GM18868 (cell line): ENCODE data around the gene LUZP2.

Experiments
- ATAC-seq: cut with Tn5 transposase; IDR thresholded peaks from one replicate; pipeline ENCODE4 v1.9.1; 2021; ENCODE audit warnings: mild to moderate bottlenecking, moderate library complexity; ENCODE audit not compliant: unreplicated experiment

The LUZP2 gene

DNA sequence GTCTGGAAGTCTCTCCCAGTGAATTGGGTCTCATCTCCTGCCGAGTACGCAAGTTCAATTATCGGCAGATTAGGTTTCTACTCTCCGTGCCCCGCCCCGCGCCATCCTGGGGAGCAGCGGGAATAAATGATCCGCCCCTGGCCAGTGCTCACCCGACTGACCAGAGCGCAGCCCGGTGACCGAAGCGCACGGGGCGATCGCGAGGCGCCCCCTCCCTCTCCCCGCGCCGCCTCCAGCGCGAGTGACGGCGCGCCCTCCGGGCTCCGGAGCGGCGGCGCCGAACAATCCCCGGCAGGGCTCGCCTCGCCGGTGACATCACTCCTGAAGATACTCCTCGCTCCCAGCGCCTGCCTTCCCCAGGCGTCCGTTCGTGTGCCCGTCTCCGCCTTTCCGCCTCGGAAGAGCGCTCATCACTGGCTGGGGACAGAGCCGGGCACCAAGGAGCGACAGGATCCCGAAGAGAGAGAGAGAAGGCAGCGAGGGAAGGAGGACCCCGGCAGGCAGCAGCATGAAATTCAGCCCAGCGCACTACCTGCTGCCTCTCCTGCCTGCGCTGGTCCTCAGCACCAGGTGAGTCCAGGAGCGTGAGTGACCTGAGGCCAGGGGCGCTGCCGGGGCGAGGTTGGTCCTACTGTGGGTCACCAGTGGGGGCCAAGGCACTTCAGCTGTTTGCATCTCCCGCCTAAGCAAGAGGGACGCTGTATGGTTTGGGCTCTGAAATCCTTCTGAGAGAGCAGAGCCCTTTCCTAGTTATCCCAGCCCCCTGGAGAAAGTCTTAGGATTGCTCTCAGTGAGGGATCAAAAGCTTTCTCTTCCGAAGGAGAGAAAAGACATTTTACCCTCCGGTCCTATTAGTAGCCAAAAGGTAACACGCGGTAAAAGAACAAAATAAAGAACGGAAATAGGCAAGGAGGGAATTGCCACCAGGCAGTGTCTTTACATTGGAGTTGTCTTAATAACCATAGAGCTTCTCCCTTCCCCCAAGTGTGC is at the start of gene LUZP2:
TSS of gene LUZP2 (plus strand) at position 318 of the 990 bp plus-strand sequence.
- ATAC-seq: no peak

DNA sequence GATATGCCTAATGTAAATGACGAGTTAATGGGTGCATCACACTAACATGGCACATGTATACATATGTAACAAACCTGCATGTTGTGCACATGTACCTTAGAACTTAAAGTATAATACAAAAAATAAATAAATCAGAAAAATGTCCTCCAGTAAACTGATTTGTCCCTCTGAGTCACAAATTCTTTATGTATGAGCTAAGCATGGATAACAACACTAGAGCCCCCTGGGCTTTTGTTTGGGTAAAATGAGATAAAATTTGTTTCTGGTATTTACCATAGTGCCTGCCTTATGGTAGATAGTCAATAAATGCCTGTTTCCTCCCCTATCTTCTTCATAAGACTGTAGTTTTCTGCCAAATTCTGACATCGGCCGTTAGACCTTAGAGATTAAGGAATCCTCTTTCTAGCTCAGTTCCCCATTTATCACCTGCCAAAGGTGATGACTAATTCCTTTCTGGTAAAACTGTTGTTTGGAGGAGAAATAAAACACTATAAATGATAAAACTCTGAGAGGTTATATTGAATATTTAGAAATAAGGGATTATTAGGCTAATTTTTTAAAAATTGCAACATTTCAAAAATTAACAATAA is 43.6 kb upstream of the LUZP2 start:
- no peak for ATAC-seq

DNA sequence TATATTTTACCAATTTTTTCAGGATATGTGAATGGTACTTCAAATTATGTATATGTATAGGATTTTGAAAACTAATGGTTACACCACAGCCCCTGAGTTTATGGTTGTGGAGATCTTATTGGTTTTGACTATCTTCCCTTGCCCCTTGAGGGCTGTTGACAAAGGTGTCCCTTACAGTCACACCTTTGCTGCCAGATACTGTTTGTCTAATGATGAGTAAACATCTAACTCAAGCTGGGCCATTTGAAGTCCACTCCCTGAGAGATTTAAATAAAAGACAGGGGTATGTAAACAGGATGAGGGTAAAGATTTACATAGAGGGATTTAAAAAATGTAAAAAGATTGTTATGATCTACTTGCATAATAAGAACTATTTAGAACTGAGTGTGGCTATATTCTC is 38.9 kb upstream of the LUZP2 start:
- ATAC-seq: no peak

DNA sequence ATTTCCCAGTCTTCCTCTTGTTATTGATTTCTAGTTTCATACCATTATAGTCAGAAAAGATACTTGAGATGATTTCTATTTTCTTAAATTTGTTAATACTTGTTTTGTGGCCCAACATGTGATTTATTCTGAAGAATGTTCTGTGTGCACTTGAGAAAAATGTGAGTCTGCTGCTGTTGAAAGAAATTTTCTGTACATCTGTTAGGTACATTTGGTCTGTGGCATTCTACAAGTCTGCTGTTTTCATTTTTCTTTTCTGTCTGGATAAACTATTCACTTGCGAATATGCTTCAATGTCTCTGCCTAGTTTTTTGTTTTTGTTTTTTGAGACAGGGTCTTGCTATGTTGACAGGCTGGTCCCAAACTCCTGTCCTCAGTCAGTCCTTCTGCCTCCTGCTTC is 26.4 kb upstream of the LUZP2 start:
- no peak for ATAC-seq

DNA sequence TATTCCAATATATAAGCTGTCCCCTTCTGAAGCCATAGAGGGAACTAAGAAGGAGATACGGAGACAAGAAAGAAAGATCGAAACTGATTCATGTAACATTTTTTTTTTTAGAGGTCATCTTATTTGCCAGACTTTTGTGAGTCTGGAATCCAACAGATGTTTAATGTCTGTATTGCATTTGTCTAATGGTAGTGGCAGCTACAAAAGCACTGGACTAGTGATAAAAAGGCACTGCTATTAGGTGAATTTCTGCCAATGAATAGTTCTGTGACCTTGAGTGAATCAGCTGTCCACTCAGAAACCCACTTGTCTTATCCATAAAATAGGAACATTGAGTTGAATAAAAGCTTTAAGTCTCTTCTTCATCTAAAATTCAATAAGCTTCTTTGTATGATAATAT is 25.8 kb upstream of the LUZP2 start:
- no peak for ATAC-seq

DNA sequence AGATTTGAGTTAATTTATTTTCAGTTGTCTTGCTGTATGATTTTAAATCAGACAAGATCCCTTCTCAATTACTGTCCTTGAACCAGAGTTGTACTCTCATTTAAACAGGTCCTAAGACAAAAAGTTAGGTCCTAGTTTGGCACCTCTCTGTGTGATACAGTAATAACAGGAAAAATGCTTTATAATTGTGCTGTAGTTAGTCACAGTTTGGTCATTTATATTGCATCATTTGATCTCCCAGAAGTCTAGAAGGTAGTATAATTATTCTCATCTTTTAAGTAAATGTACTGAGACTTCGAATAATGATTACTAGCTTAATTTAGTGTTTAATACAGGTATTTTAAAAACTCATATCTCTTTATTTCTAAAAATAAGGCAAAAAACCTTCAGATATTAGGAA is 18.1 kb upstream of the LUZP2 start:
- ATAC-seq: no peak

DNA sequence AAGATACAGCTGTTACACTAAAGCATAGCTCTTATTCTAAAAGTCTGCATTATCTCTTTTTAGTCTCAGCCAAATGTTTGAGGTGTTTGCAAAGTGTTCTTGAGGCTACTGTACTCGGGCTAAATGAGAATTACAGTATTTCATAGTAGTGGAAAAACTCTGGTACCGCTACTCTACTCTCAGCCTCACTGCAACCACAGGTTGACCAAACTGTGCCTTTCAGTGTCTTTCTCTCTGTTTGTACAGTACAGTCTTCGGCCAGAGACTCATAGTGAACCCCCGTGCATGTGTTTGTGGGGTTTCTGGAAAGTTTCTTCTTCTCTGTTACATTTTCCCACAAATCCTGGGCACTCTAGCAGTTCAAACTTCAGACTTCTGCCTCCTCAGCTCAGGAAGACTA is 7.4 kb upstream of the LUZP2 start:
- no peak for ATAC-seq

DNA sequence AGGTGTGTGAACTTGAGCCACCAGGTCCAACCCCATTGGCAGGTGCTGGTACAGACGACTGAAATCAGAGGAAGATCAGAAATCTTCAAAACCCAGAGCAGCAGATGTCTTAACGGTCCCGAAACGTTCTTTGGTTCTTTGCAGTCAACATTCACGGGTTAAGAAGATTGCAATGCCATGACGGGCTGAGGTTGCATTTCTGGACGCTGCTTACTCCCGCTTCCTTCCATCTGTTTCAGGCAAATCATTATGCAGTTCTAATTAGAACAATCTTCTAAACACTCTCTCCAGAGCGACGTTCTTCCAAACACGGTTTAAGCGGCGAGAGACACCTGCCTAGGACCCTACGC is 492 bp upstream of the LUZP2 start:
- ATAC-seq: no peak

DNA sequence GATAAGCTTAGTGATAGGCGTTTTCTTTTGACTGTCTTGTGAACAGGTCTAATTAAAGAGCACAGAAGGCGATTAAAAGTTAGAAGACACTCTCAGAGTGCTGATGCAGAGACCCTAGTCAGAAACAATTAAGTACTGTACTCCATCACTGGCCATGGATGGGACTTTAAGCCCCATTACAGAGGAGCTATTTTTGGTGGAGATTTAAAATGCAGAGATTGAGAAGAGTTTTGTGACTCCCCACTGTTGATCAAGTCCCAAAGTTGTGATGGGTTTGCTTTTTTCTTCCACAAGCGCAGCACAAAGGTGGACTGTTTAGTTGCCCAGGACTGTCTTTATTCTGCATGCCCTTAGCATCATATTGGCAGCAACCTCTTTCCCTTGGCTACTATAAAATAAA is 978 bp downstream of the LUZP2 start:
- ATAC-seq: no peak

DNA sequence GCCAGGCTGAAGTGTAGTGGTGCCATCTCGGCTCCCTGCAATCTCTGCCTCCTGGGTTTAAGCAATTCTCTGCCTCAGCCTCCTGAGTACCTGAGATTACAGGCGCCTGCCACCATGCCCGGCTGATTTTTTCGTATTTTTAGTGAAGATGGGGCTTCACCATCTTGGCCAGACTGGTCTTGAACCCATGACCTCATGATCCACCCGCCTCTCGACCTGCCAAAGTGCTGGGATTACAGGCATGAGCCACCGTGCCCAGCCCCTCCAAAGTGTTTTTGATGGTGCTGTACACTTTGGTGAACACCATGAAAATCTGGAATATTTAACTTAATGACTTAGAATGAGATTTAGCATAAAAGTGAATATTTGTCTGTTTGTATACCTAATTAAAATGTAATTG is 5.6 kb downstream of the LUZP2 start:
- no peak for ATAC-seq

DNA sequence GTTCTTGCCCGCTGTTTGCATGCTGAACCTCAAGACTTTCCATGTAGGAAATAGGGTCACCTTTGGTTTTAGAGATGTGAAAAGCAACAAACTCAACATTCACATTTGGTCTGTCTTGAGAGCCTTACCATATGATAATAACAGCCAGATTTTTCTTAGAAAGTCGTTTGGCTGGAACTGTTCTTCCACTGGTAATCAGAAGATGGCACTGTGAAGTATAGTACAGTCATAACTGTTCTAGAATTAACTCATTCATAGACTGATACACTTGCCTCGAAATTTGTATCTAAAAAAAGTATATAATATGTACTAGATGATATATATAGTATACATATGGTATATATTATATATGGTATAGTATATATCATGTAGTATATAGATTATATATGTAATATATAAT is 12.3 kb downstream of the LUZP2 start:
- ATAC-seq: peak; percentile 79

DNA sequence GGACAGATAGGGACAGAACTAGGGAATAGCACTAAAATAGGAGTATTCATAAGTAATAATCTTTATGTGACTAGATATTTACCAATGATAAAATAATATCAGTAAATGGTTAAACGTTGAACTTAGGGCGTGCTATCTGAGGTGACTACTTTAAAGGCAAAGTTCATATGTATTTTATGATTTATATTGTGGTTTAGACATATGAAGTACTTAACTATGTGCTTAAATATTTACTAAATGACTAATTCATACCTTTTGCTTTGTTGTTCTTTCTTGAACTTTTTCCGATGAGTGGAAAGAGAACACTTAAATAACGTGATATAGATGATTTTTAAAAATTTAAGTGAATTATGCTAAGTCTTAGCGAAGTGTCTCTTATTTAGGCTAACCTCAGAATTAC is 14.7 kb downstream of the LUZP2 start:
- ATAC-seq: no peak

DNA sequence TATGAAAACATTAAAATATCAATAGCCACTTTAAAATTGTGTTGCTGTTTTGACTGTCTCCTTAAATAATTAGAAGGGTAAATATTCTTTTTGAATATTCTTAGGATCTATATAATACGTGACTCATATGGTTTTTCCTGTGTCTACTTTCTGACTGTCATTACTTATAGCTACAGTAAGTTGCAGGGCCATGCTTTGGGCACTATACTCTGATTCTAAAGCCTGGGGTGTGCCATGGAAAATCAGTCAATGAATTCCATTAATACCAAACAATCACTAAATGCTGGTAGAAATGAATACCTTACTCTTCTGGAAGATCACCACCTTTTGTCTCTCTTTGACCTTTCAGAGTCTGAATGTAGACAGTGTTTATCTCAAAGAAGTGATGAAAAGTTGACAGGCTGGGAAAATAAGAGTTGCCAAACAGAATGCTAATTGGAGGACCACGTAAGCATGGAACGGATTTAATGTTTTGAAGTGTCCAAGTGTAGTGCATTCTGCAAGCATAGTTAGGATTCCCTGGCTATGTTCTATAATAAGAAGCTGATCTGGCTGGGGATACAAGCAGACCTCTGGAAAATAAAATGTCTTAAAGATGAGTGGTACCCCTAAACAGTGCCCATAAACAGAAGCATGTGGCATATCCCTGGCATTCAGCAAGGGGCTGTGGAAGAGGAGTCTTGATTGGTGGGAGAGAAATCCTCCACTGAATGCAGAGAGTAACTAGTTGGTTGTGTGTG is 16.8 kb downstream of the LUZP2 start:
- no peak for ATAC-seq

DNA sequence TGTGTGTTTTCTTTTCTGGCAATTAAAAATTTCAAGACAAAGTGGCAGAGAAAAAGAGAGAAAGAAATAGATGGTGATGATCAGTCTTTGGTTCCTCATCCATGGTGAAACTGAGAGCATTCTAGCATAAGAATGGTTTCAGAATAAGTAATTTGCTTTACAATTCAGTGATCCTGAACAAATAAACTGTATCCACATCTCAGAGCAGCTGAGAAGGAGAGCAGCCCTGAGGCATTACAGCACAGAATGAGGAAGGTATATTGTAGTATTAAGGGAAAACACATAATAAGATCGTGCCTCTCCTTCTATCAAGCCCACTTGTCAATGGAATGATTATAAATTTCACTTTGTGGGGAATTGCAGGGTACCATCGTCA is 17.4 kb downstream of the LUZP2 start:
- peak; percentile 99 for ATAC-seq

DNA sequence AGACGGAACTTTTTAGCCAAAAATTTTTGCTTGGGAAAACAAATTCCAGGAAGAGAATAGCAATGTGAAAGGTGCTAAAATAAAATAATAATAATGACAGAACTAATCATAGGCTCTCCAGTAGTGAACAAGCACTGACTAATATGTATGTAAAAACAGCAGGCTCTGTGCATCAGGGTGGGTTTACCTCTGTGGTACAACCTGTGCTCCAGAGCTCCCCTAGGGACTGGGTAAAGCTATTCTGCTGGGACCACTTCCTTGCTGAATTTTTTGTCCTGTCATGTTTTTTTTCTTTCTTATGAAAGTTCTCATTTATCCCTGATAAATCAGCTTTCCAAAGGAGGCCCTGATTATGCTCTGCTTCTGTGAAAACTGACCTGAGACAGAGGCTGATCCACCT is 18.8 kb downstream of the LUZP2 start:
- no peak for ATAC-seq

DNA sequence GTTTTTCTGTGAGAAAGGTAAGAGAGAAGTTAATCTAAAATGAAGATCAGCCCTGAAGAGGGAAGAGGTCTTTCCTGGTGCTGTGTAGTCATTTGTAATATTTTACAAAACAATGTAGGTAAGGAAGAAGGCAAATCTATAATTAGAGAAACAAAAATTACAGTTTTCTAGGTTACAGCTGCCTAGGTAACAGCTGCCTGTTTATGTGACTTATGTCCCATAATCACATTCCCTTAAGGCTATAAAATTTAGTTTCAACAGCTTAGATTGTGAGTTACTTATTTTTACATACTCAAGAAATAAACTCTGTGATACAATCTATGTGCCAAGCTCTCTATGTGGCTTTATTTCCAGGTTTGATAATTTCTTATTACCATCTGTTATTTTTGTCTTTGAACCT is 19.8 kb downstream of the LUZP2 start:
- ATAC-seq: no peak

DNA sequence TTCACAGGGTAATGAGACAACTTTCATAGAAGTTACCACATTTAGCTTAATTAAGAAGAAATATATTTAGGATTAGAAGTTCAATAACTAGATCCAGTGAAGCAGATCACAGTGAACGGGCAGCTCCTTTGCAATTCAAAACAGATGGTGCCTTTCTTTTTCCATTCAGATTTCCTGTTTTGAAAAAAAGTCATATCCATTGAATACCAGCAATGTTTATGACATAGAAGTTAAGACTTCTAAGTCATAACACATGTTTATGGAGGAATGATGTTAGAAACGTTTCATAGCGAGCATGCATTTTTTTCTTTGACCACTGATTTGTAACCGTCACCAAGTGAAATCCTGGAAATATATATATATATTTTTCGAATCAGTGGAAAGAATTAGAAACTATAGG is 24.7 kb downstream of the LUZP2 start:
- ATAC-seq: no peak

DNA sequence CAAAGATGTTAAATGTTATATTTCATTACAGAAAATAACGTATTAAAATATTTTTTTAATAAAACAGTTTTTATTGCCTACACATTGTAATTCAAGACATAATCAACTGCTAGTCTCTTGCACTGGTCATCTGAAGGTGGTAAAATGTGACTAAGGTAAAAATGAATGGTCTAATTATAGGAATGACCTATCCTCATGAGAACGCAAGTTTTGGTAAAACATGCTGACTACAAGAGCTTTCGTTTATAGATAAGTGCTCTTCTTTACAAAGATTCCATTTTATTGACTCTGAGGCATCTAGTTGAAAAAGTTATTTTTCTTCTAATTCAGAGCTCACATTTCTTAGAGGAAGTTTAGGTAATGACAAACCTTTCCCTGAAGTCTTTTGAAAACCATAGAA is 27.3 kb downstream of the LUZP2 start:
- ATAC-seq: no peak

DNA sequence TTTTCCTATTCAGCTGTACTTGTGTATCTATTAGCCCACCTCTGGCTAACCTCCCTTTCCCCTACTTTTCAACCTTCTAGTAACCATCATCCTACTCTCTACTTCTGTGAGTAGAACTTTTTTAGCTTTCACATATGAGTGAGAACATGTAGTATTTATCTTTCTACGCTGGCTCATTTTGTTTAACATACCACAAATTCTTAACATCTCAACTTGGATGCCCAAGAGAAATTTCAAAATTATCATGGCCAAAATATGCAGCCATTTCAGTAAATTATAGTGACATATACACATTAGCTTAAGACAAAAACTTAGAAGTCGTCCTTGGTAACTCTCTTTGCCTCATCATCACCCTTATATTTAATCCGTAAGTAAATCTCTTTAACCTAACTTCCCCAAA is 34.7 kb downstream of the LUZP2 start:
- no peak for ATAC-seq

DNA sequence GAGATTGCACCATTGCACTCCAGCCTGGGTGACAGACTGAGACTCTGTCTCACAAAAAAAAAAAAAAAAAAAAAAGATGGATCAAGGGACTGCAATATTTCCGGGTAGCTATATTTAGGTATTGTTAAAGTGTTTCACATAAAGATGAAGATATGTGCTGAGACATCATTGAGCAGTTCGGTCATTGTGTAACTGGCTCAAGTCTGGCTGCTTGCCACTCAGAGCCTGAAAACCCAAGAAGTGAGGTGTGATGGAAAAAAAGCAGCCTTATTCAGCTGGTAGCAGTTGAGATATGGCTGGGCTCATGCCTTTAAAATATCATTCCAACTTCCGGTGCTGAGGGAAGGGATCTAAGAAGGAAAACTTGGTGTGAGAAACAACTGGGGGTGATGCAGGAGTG is 46.9 kb downstream of the LUZP2 start:
- ATAC-seq: no peak

DNA sequence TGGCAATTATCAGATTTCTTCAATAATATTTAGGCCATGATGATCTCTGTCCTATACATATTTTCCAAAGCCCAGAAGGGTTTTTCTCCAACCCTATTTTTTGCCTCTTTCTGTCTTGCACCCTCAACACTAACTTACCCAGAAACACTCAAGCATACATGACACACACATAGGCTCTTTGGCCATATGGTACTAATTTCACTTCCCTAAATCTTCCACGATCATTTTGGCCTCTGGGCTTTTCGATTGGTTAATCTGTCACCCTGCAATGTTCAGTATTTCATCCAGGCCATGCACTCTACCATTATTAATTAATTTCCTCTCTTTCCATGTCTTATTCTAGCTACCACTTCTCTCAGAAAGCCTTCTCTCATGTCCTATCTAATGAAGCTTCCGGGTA is 59.8 kb downstream of the LUZP2 start:
- ATAC-seq: no peak

DNA sequence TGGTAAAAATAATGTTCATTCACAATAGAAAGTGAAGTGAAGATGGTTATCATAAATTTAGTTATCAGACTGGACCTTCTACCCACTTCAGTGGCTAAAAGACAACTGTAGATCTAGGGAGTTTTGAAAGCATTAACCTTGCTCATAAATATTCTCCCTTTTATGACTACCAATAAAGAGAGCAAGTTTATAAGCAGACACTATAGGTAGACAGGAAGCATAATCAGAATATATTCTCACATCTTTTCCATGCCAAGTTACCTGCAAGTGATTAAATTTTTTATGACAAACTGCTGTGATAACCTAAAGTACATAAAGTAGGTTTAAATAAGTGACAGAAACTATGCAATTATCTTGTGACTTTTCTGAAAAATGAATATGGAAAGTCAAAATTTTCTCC is 62.5 kb downstream of the LUZP2 start:
- ATAC-seq: no peak
